ENCODE data around the gene SEZ6. TPM values are rescaled to one million over a fixed set of nuclear protein-coding genes. Genes with fewer than 3 reads are reported as not detected.
A peak's percentile ranks its signal among the peaks of the same experiment; 100 is the strongest.

SEZ6 gene
- under 1 TPM in 3 of 4 donors, not detected in 1; 0.42 to 0.83 (median 0.52) TPM for total RNA-seq

- Histone ChIP-seq H3K4me3 (peak within 1 kb of the TSS; percentile 19 to 45 (median 31)), H3K4me1 (peaks cover 7 to 16% (median 14%) of the 10 kb centered on the region in 4 donors), H3K27me3 (peaks cover 0 to 73% (median 17%) of the 10 kb centered on the region in 4 donors), H3K36me3 (no peaks in the 10 kb centered on the region), H3K27ac (replicated peaks in 1 of 4) (no peak within 1 kb of the TSS), H3K9me3 (no peaks in the 10 kb centered on the region)
- peak in 1 of 3 experiments; percentile 49 for TF ChIP-seq CTCF (IDR thresholded peaks at IDR 0.05)
- no peak for TF ChIP-seq POLR2AphosphoS5 (IDR thresholded peaks at IDR 0.05)
- 4% methylated on average over 28 of the region's 43 CpGs for WGBS
- intact Hi-C loops (cut with DNase I), result no loop called here
- no peak for DNase-seq (ENCODE audit: extremely low spot score)
Observed at GRCh38 chr17:29005936-29006511, at the start of gene SEZ6. TSS of gene SEZ6 (minus strand) at chr17:29006033. CDS start at chr17:29005869, 164 bp downstream.

- no peak for TF ChIP-seq CTCF (IDR thresholded peaks at IDR 0.05)
- intact Hi-C loops (cut with DNase I), result no loop called here
- Histone ChIP-seq H3K27ac (replicated peaks in 1 of 4) (no peak overlapping the region), H3K4me3 (no peak overlapping the region), H3K9me3 (no peaks in the 10 kb centered on the region), H3K36me3 (no peaks in the 10 kb centered on the region), H3K4me1 (no peaks in the 10 kb centered on the region), H3K27me3 (no peaks in the 10 kb centered on the region)
- DNase-seq (ENCODE audit: extremely low spot score), result no peak
- WGBS, result 35% methylated on average over 2 of the region's 10 CpGs
Observed at GRCh38 chr17:29054835-29055234, 49.0 kb upstream of the SEZ6 start.

- DNase-seq (ENCODE audit: extremely low spot score), result no peak
- no peak overlapping the region for H3K4me3 ChIP-seq
- no peak for TF ChIP-seq POLR2A (IDR thresholded peaks at IDR 0.05; ENCODE audit: low read depth)
- TF ChIP-seq POLR2AphosphoS5 (IDR thresholded peaks at IDR 0.05), result no peak
- TF ChIP-seq CTCF (IDR thresholded peaks at IDR 0.05), result no peak
- no peak for TF ChIP-seq EP300 (IDR thresholded peaks at IDR 0.05)
- no peaks in the 10 kb centered on the region for H3K36me3 ChIP-seq
- no peaks in the 10 kb centered on the region for H3K4me1 ChIP-seq
- 84% methylated on average over 6 of the region's 6 CpGs for WGBS
- no peaks in the 10 kb centered on the region for H3K9me3 ChIP-seq
- intact Hi-C loops (cut with DNase I), result no loop called here
- no peak overlapping the region for H3K27ac ChIP-seq (replicated peaks in 1 of 4)
- H3K27me3 ChIP-seq, result no peaks in the 10 kb centered on the region
Observed at GRCh38 chr17:29051731-29052130, 45.9 kb upstream of the SEZ6 start.

- Histone ChIP-seq H3K27ac (replicated peaks in 1 of 4) (no peak overlapping the region), H3K4me1 (no peaks in the 10 kb centered on the region), H3K4me3 (no peak overlapping the region), H3K9me3 (no peaks in the 10 kb centered on the region), H3K27me3 (no peaks in the 10 kb centered on the region), H3K36me3 (no peaks in the 10 kb centered on the region)
- intact Hi-C loops (cut with DNase I), result no loop called here
- TF ChIP-seq CTCF (IDR thresholded peaks at IDR 0.05) (no peak), EP300 (IDR thresholded peaks at IDR 0.05) (no peak), POLR2AphosphoS5 (IDR thresholded peaks at IDR 0.05) (no peak), POLR2A (IDR thresholded peaks at IDR 0.05; ENCODE audit: low read depth) (no peak)
- WGBS, result 82% methylated on average over 12 of the region's 12 CpGs
- DNase-seq (ENCODE audit: extremely low spot score), result no peak
Observed at GRCh38 chr17:29051194-29051593, 45.4 kb upstream of the SEZ6 start.

- H3K4me1 ChIP-seq, result no peaks in the 10 kb centered on the region
- intact Hi-C loops (cut with DNase I), result no loop called here
- 93% methylated on average over 5 of the region's 5 CpGs for WGBS
- DNase-seq (ENCODE audit: extremely low spot score), result no peak
- H3K36me3 ChIP-seq, result no peaks in the 10 kb centered on the region
- H3K27me3 ChIP-seq, result no peaks in the 10 kb centered on the region
- no peak overlapping the region for H3K27ac ChIP-seq (replicated peaks in 1 of 4)
- TF ChIP-seq POLR2A (IDR thresholded peaks at IDR 0.05; ENCODE audit: low read depth) (no peak), EP300 (IDR thresholded peaks at IDR 0.05) (no peak), CTCF (IDR thresholded peaks at IDR 0.05) (no peak), POLR2AphosphoS5 (IDR thresholded peaks at IDR 0.05) (no peak)
- H3K9me3 ChIP-seq, result no peaks in the 10 kb centered on the region
- H3K4me3 ChIP-seq, result no peak overlapping the region
Observed at GRCh38 chr17:29050176-29050575, 44.3 kb upstream of the SEZ6 start.

Data from esophagus muscularis mucosa (tissue), 4 donors.